OCI-LY7 (cell line): ENCODE data around the gene TTBK1. TPM values are rescaled to one million over a fixed set of nuclear protein-coding genes. Genes with fewer than 3 reads are reported as not detected.

ENCODE experiments used
- BruUV-seq: library from RNA; stranded (reverse); fragments of 400-500 nt; replicated peaks from 2 replicates; lab custom pipeline; 2021; lab: Mats Ljungman, UMichigan
- CTCF ChIA-PET: fragments of 300-600 bp; sonication (Branson Sonifier 250); formaldehyde crosslinking; loops from one replicate; lab custom pipeline; 2022; ENCODE audit warnings: antibody characterized with exemption; ENCODE audit not compliant: unreplicated experiment; lab: Charles Lee
- POLR2A ChIA-PET: fragments of 300-600 bp; sonication (Branson Sonifier 250); formaldehyde crosslinking; loops from one replicate; lab custom pipeline; 2022; ENCODE audit warnings: antibody characterized with exemption; lab: Charles Lee
- DNase-seq: peaks from one replicate; pipeline ENCODE4 v3.0.0-alpha.2; 2015; ENCODE audit warnings: low spot score
- H2AFZ ChIP-seq: fragments of 200-600 bp; sonication (generic), shearing (Covaris generic); 2 replicates; pipeline ENCODE4 v1.6.1; 2014; ENCODE audit warnings: mild to moderate bottlenecking, antibody characterized with exemption, low read length, moderate library complexity
- H3K27ac ChIP-seq: fragments of 200-600 bp; sonication (generic); 2 replicates; pipeline ENCODE4 v1.5.1; 2014; ENCODE audit warnings: mixed run types, low read depth, mild to moderate bottlenecking, moderate library complexity, low read length, inconsistent platforms; ENCODE audit not compliant: poor library complexity, severe bottlenecking
- H3K36me3 ChIP-seq: fragments of 200-600 bp; sonication (generic); 2 replicates; pipeline ENCODE4 v1.6.1; 2014; ENCODE audit warnings: mild to moderate bottlenecking, antibody characterized with exemption, low read length, moderate library complexity, mixed read lengths; ENCODE audit not compliant: insufficient read depth
- H3K4me1 ChIP-seq: fragments of 200-600 bp; sonication (generic); 2 replicates; pipeline ENCODE4 v1.5.1; 2014; ENCODE audit warnings: mild to moderate bottlenecking, low read length; ENCODE audit not compliant: insufficient read depth, poor library complexity, severe bottlenecking
- H3K4me2 ChIP-seq: fragments of 200-600 bp; sonication (generic); 2 replicates; pipeline ENCODE4 v1.6.1; 2014; ENCODE audit warnings: mild to moderate bottlenecking, low read length
- H3K4me3 ChIP-seq: fragments of 200-600 bp; sonication (generic); 2 replicates; pipeline ENCODE4 v1.5.1; 2014; ENCODE audit warnings: mild to moderate bottlenecking, low read depth, low read length; ENCODE audit not compliant: poor library complexity, severe bottlenecking
- H3K79me2 ChIP-seq: fragments of 200-600 bp; sonication (generic); 2 replicates; pipeline ENCODE4 v1.6.1; 2016; ENCODE audit warnings: low read depth, mild to moderate bottlenecking, low read length, moderate library complexity, mixed read lengths; ENCODE audit not compliant: insufficient read depth
- H3K9me2 ChIP-seq: fragments of 200-600 bp; sonication (generic); 2 replicates; pipeline ENCODE4 v1.6.1; 2016; ENCODE audit warnings: mild to moderate bottlenecking, low read length, mixed read lengths; ENCODE audit not compliant: insufficient read depth
- H3K9me3 ChIP-seq: fragments of 200-600 bp; sonication (generic); 2 replicates; pipeline ENCODE4 v1.6.1; 2014; ENCODE audit warnings: mild to moderate bottlenecking, mixed run types, low read length, mixed read lengths
- H4K20me1 ChIP-seq: fragments of 200-600 bp; sonication (generic); 2 replicates; pipeline ENCODE4 v1.6.1; 2014; ENCODE audit warnings: mild to moderate bottlenecking, antibody characterized with exemption, low read length, moderate library complexity, mixed read lengths; ENCODE audit not compliant: insufficient read depth
- EZH2phosphoT487 ChIP-seq: fragments of 200-600 bp; sonication (generic); IDR thresholded peaks from 2 replicates; pipeline ENCODE4 v1.6.1; 2018; ENCODE audit warnings: low read depth, borderline replicate concordance, mild to moderate bottlenecking, mixed run types, antibody characterized with exemption, low read length, moderate library complexity, mixed read lengths
- intact Hi-C: fragments of 100-400 bp; cut with micrococcal nuclease; formaldehyde crosslinking; loops from one replicate; pipeline ENCODE4 v1.10.0; 2022; ENCODE audit not compliant: unreplicated experiment
- total RNA-seq, 2 experiments: library from RNA; depleted of rRNA in 1 of 2; stranded (reverse); fragments of >200 nt in 1 of 2; shearing (Covaris generic) in 1 of 2; gene quantifications; 2 replicates each; pipeline ENCODE4 v1.2.3, GENCODE V29; 2014 to 2022
- TF ChIP-seq, protein P1 (sequence below): fragments of 200-600 bp; sonication (generic); conservative IDR thresholded peaks from 2 replicates; pipeline ENCODE4 v1.5.1; 2014; ENCODE audit warnings: mild to moderate bottlenecking, antibody characterized with exemption, low read length, moderate library complexity, mixed read lengths

The TTBK1 gene
- total RNA-seq, 2 experiments from 2014 or later = 0.35 to 1.7 TPM

DNA sequence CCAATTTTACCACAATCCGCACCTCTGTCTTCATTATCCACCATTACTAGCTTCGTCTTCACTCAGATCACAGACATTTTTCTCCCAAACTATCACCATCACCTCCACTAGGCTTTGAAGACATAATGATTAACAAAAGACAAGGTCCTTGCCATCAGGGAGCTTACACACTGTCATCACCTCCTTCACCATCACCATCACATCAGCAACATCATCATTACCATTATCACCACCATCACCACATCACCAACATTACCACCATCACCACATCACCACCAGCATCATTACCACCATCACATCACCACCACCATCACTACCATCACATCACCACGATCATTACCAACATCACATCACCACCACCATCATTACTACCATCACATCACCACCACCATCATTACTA, 50.4 kb downstream of the TTBK1 start:
- CTCF ChIA-PET = interaction anchor here (0.6 kb wide), 1 partner anchor 39 kb away, joined by 3 read pairs; no protein-coding TSS in a partner anchor

DNA sequence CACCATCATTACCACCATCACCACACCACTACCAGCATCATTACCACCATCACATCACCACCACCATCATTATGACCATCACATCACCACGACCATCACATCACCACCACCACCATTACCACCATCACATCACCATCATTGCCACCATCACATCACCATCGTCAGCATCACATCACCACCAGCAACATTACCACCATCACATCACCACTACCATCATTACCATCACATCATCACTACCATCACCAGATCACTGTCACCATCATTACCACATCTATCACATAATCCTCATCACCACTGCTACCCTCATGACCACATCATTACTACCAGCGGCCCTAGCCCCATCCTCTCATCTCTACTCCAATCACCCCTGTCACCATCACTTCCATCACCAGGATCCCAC, 51.3 kb downstream of the TTBK1 start:
- no TSS peak for BruUV-seq
- H3K9me3 ChIP-seq = no peaks in the 10 kb centered on the region
- POLR2A ChIA-PET = no interaction called here
- H4K20me1 ChIP-seq = no peaks in the 10 kb centered on the region
- intact Hi-C loops = no loop called here
- no peak overlapping the region for H3K27ac ChIP-seq
- CTCF ChIA-PET = no interaction called here
- no peak overlapping the region for H2AFZ ChIP-seq
- TF ChIP-seq EZH2phosphoT487 = no peak
- H3K4me2 ChIP-seq = no peak overlapping the region
- H3K4me3 ChIP-seq = no peak overlapping the region
- no peaks in the 10 kb centered on the region for H3K79me2 ChIP-seq
- no peaks in the 10 kb centered on the region for H3K9me2 ChIP-seq
- H3K4me1 ChIP-seq = no peaks in the 10 kb centered on the region
- no peak for DNase-seq
- H3K36me3 ChIP-seq = no peaks in the 10 kb centered on the region

More for the DNA sequence above, 50.4 kb downstream of the TTBK1 start:
- Histone ChIP-seq H3K4me2 (no peak overlapping the region), H3K79me2 (no peaks in the 10 kb centered on the region), H4K20me1 (no peaks in the 10 kb centered on the region), H3K9me3 (no peaks in the 10 kb centered on the region), H3K36me3 (no peaks in the 10 kb centered on the region), H3K27ac (no peak overlapping the region), H2AFZ (no peak overlapping the region), H3K4me3 (no peak overlapping the region), H3K4me1 (no peaks in the 10 kb centered on the region), H3K9me2 (no peaks in the 10 kb centered on the region)
- BruUV-seq = no TSS peak
- intact Hi-C loops = no loop called here
- no peak for DNase-seq
- POLR2A ChIA-PET = interaction anchor here (0.5 kb wide), 1 partner anchor 23 kb away, joined by 3 read pairs; no protein-coding TSS in a partner anchor
- TF ChIP-seq EZH2phosphoT487 = no peak
- TF ChIP-seq, protein P1, sequence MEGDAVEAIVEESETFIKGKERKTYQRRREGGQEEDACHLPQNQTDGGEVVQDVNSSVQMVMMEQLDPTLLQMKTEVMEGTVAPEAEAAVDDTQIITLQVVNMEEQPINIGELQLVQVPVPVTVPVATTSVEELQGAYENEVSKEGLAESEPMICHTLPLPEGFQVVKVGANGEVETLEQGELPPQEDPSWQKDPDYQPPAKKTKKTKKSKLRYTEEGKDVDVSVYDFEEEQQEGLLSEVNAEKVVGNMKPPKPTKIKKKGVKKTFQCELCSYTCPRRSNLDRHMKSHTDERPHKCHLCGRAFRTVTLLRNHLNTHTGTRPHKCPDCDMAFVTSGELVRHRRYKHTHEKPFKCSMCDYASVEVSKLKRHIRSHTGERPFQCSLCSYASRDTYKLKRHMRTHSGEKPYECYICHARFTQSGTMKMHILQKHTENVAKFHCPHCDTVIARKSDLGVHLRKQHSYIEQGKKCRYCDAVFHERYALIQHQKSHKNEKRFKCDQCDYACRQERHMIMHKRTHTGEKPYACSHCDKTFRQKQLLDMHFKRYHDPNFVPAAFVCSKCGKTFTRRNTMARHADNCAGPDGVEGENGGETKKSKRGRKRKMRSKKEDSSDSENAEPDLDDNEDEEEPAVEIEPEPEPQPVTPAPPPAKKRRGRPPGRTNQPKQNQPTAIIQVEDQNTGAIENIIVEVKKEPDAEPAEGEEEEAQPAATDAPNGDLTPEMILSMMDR = no peak

GRCh38 chr6:43295456-43295855, 52.2 kb downstream of the TTBK1 start:
- Histone ChIP-seq H3K4me3 (no peak overlapping the region), H4K20me1 (no peaks in the 10 kb centered on the region), H3K4me2 (no peak overlapping the region), H2AFZ (no peak overlapping the region), H3K9me2 (no peaks in the 10 kb centered on the region), H3K36me3 (no peaks in the 10 kb centered on the region), H3K9me3 (no peaks in the 10 kb centered on the region), H3K27ac (no peak overlapping the region), H3K79me2 (no peaks in the 10 kb centered on the region), H3K4me1 (peaks cover 8% of the 10 kb centered on the region)
- BruUV-seq = no TSS peak
- TF ChIP-seq, protein P1 = no peak
- ChIA-PET CTCF (no interaction called here), POLR2A (interaction anchor here (1.0 kb wide), 1 partner anchor 12 kb away, joined by 6 read pairs; no protein-coding TSS in a partner anchor)
- DNase-seq = no peak
- intact Hi-C loops = no loop called here
